ENCODE data around the gene TNN.

The TNN gene

DNA sequence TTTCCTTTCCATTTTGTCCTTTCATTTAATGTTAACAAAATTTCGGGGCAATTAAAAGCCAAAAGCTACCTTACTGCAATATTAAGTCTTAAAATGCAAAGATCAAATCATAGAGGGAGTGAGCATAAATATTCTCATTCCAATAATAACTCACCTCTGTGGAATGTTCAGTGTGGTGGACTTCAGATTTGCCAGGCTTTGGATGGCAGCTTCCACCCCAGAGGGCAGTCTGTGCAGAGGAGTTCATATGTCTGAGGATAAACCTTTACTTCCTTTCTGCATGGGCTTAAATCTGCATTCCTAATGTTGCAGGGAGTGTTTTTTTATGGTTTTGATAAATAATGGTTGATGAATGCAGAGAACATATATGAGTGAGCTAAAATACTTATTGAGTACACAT lies 108.6 kb downstream of the TNN start:
- no peaks in the 10 kb centered on the region for H3F3A ChIP-seq (ENCODE audit: low read depth)
- no peaks in the 10 kb centered on the region for H4K20me1 ChIP-seq (ENCODE audit: insufficient read depth, low read length, poor library complexity, severe bottlenecking)
- no peak for TF ChIP-seq EZH2phosphoT487 (IDR thresholded peaks at IDR 0.05; ENCODE audit: borderline replicate concordance)
- TF ChIP-seq, protein P1, sequence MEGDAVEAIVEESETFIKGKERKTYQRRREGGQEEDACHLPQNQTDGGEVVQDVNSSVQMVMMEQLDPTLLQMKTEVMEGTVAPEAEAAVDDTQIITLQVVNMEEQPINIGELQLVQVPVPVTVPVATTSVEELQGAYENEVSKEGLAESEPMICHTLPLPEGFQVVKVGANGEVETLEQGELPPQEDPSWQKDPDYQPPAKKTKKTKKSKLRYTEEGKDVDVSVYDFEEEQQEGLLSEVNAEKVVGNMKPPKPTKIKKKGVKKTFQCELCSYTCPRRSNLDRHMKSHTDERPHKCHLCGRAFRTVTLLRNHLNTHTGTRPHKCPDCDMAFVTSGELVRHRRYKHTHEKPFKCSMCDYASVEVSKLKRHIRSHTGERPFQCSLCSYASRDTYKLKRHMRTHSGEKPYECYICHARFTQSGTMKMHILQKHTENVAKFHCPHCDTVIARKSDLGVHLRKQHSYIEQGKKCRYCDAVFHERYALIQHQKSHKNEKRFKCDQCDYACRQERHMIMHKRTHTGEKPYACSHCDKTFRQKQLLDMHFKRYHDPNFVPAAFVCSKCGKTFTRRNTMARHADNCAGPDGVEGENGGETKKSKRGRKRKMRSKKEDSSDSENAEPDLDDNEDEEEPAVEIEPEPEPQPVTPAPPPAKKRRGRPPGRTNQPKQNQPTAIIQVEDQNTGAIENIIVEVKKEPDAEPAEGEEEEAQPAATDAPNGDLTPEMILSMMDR (conservative IDR thresholded peaks at IDR 0.05; ENCODE audit: low read length) = no peak
- H3K36me3 ChIP-seq (ENCODE audit: insufficient read depth, low read length) = no peaks in the 10 kb centered on the region; the same call in 1 of the 2 replicates
- H3K4me3 ChIP-seq (ENCODE audit: low read length, poor library complexity, severe bottlenecking) = no peak overlapping the region
- H3K27me3 ChIP-seq (ENCODE audit: insufficient read depth, low read length, poor library complexity, severe bottlenecking) = no peaks in the 10 kb centered on the region
- peaks cover 11% of the 10 kb centered on the region for H3K4me1 ChIP-seq (ENCODE audit: insufficient read depth, low read length, poor library complexity, severe bottlenecking)
- no peaks in the 10 kb centered on the region for H3K9me3 ChIP-seq (ENCODE audit: insufficient read depth, low read depth, low read length)
- no peaks in the 10 kb centered on the region for H3K79me2 ChIP-seq (ENCODE audit: insufficient read depth, low read length)
- H3K4me2 ChIP-seq (ENCODE audit: low read depth, low read length, poor library complexity, severe bottlenecking) = no peak overlapping the region
- H3K9ac ChIP-seq (ENCODE audit: low read depth, low read length, poor library complexity, severe bottlenecking) = no peak overlapping the region
- no peak overlapping the region for H2AFZ ChIP-seq (ENCODE audit: low read length)
- H3K9me2 ChIP-seq (replicated peaks; ENCODE audit: low read depth, low read length) = no peaks in the 10 kb centered on the region

DNA sequence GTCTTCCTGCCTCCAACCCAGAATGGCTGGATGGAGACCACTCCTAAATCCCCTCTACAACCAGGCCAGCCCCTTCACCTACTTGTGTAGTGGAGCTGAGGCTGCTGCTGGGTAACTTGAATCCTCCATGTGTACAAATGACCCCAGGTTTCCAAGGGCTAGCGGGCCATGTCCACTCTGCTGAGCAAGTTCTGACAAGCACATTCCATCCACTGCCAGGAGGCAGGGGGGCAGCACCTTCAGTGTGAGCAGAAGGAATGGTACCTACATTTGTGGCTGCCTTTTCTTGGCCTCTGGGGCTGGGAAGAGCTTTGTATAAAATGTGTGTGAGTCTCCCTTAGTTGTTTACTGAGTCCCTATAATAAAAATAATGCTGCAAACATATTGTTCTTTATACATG lies 110.4 kb downstream of the TNN start:
- no peak overlapping the region for H2AFZ ChIP-seq (ENCODE audit: low read length)
- H3K4me2 ChIP-seq (ENCODE audit: low read depth, low read length, poor library complexity, severe bottlenecking) = no peak overlapping the region
- no peaks in the 10 kb centered on the region; the same call in 1 of the 2 replicates for H3K36me3 ChIP-seq (ENCODE audit: insufficient read depth, low read length)
- H3K4me3 ChIP-seq (ENCODE audit: low read length, poor library complexity, severe bottlenecking) = no peak overlapping the region
- no peak for TF ChIP-seq EZH2phosphoT487 (IDR thresholded peaks at IDR 0.05; ENCODE audit: borderline replicate concordance)
- TF ChIP-seq, protein P1 (conservative IDR thresholded peaks at IDR 0.05; ENCODE audit: low read length) = no peak
- no peaks in the 10 kb centered on the region for H3F3A ChIP-seq (ENCODE audit: low read depth)
- no peaks in the 10 kb centered on the region for H3K9me3 ChIP-seq (ENCODE audit: insufficient read depth, low read depth, low read length)
- H3K9me2 ChIP-seq (replicated peaks; ENCODE audit: low read depth, low read length) = no peaks in the 10 kb centered on the region
- H4K20me1 ChIP-seq (ENCODE audit: insufficient read depth, low read length, poor library complexity, severe bottlenecking) = no peaks in the 10 kb centered on the region
- H3K27me3 ChIP-seq (ENCODE audit: insufficient read depth, low read length, poor library complexity, severe bottlenecking) = no peaks in the 10 kb centered on the region
- H3K4me1 ChIP-seq (ENCODE audit: insufficient read depth, low read length, poor library complexity, severe bottlenecking) = peaks cover 11% of the 10 kb centered on the region
- no peak overlapping the region for H3K9ac ChIP-seq (ENCODE audit: low read depth, low read length, poor library complexity, severe bottlenecking)
- H3K79me2 ChIP-seq (ENCODE audit: insufficient read depth, low read length) = no peaks in the 10 kb centered on the region

DNA sequence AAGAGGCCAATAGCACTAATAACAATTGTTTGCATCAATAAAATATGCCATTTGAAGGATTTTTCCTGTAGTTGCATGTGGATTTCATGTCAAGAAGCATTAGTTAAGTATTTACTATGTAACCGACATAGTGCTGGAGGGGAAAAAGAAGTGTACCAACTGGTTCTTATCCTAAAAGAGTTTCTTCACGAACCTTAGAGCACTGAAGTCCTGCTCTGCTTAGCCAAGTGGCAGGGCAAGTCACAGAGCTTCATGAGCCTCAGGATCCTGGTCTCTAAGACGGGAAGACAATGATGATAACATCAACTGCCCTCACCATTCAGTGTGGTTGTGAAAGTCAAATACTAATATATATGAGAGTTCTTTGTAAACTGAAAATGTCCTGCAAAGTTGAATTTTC lies 110.8 kb downstream of the TNN start:
- no peaks in the 10 kb centered on the region for H3K27me3 ChIP-seq (ENCODE audit: insufficient read depth, low read length, poor library complexity, severe bottlenecking)
- no peak overlapping the region for H3K4me3 ChIP-seq (ENCODE audit: low read length, poor library complexity, severe bottlenecking)
- TF ChIP-seq, protein P1 (conservative IDR thresholded peaks at IDR 0.05; ENCODE audit: low read length) = no peak
- TF ChIP-seq EZH2phosphoT487 (IDR thresholded peaks at IDR 0.05; ENCODE audit: borderline replicate concordance) = no peak
- no peak overlapping the region for H3K4me2 ChIP-seq (ENCODE audit: low read depth, low read length, poor library complexity, severe bottlenecking)
- H3K9me3 ChIP-seq (ENCODE audit: insufficient read depth, low read depth, low read length) = no peaks in the 10 kb centered on the region
- no peaks in the 10 kb centered on the region for H3K9me2 ChIP-seq (replicated peaks; ENCODE audit: low read depth, low read length)
- H4K20me1 ChIP-seq (ENCODE audit: insufficient read depth, low read length, poor library complexity, severe bottlenecking) = no peaks in the 10 kb centered on the region
- H3K36me3 ChIP-seq (ENCODE audit: insufficient read depth, low read length) = no peaks in the 10 kb centered on the region; the same call in 1 of the 2 replicates
- no peaks in the 10 kb centered on the region for H3K79me2 ChIP-seq (ENCODE audit: insufficient read depth, low read length)
- no peak overlapping the region for H2AFZ ChIP-seq (ENCODE audit: low read length)
- peaks cover 11% of the 10 kb centered on the region for H3K4me1 ChIP-seq (ENCODE audit: insufficient read depth, low read length, poor library complexity, severe bottlenecking)
- H3K9ac ChIP-seq (ENCODE audit: low read depth, low read length, poor library complexity, severe bottlenecking) = no peak overlapping the region
- no peaks in the 10 kb centered on the region for H3F3A ChIP-seq (ENCODE audit: low read depth)
